ENCODE data around the gene ATP6V0D1.

- TF ChIP-seq, protein P1, sequence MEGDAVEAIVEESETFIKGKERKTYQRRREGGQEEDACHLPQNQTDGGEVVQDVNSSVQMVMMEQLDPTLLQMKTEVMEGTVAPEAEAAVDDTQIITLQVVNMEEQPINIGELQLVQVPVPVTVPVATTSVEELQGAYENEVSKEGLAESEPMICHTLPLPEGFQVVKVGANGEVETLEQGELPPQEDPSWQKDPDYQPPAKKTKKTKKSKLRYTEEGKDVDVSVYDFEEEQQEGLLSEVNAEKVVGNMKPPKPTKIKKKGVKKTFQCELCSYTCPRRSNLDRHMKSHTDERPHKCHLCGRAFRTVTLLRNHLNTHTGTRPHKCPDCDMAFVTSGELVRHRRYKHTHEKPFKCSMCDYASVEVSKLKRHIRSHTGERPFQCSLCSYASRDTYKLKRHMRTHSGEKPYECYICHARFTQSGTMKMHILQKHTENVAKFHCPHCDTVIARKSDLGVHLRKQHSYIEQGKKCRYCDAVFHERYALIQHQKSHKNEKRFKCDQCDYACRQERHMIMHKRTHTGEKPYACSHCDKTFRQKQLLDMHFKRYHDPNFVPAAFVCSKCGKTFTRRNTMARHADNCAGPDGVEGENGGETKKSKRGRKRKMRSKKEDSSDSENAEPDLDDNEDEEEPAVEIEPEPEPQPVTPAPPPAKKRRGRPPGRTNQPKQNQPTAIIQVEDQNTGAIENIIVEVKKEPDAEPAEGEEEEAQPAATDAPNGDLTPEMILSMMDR (conservative IDR thresholded peaks at IDR 0.05) = no peak
- no peak for TF ChIP-seq ZFX (IDR thresholded peaks at IDR 0.05)
These were observed 23.3 kb downstream of the ATP6V0D1 start for GRCh38 chr16:67457611-67458010.
